ENCODE measurements around the gene DTX1. TPM values are rescaled to one million over a fixed set of nuclear protein-coding genes. Genes with fewer than 3 reads are reported as not detected.

Gene DTX1
- polyA plus RNA-seq, 1 experiment, result not detected

GRCh38 chr12:113094738-113095137 lies 38.2 kb downstream of the DTX1 start:
- Histone ChIP-seq H3K27me3 (ENCODE audit: control insufficient read depth, insufficient read depth, low read length) (no peaks in the 10 kb centered on the region; the same call in 1 of the 2 replicates), H3K36me3 (ENCODE audit: control insufficient read depth, insufficient read depth, low read length) (no peaks in the 10 kb centered on the region), H3K4me3 (ENCODE audit: low read depth, low read length) (no peak overlapping the region)
- POLR2A ChIA-PET, result no interaction called here
- DNase-seq (ENCODE audit: low read depth), result no peak
- TF ChIP-seq CTCF (IDR thresholded peaks at IDR 0.05; ENCODE audit: insufficient read depth, low read depth, low read length), result no peak
- CTCF ChIA-PET, result interaction anchor here (1.8 kb wide), 1 partner anchor 46 kb away, joined by 5 read pairs; no protein-coding TSS in a partner anchor

GRCh38 chr12:113095405-113095804 lies 38.9 kb downstream of the DTX1 start:
- no peak for TF ChIP-seq CTCF (IDR thresholded peaks at IDR 0.05; ENCODE audit: insufficient read depth, low read depth, low read length)
- POLR2A ChIA-PET, result no interaction called here
- CTCF ChIA-PET, result interaction anchor here (1.8 kb wide), 1 partner anchor 47 kb away, joined by 5 read pairs; no protein-coding TSS in a partner anchor

GRCh38 chr12:113096675-113097461 lies 40.3 kb downstream of the DTX1 start:
- Histone ChIP-seq H3K4me3 (ENCODE audit: low read depth, low read length) (no peak overlapping the region), H3K36me3 (ENCODE audit: control insufficient read depth, insufficient read depth, low read length) (no peaks in the 10 kb centered on the region), H3K27me3 (ENCODE audit: control insufficient read depth, insufficient read depth, low read length) (no peaks in the 10 kb centered on the region; the same call in 1 of the 2 replicates)
- CTCF ChIA-PET, result interaction anchor here (2.0 kb wide), 1 partner anchor 13 kb away, joined by 5 read pairs; no protein-coding TSS in a partner anchor
- TF ChIP-seq CTCF (IDR thresholded peaks at IDR 0.05; ENCODE audit: insufficient read depth, low read depth, low read length), result no peak
- no peak for DNase-seq (ENCODE audit: low read depth)
- POLR2A ChIA-PET, result no interaction called here

More at GRCh38 chr12:113095405-113095804, 38.9 kb downstream of the DTX1 start:
- Histone ChIP-seq H3K4me3 (ENCODE audit: low read depth, low read length) (no peak overlapping the region), H3K27me3 (ENCODE audit: control insufficient read depth, insufficient read depth, low read length) (no peaks in the 10 kb centered on the region; the same call in 1 of the 2 replicates), H3K36me3 (ENCODE audit: control insufficient read depth, insufficient read depth, low read length) (no peaks in the 10 kb centered on the region)
- DNase-seq (ENCODE audit: low read depth), result no peak

- Histone ChIP-seq H3K36me3 (ENCODE audit: control insufficient read depth, insufficient read depth, low read length) (no peaks in the 10 kb centered on the region), H3K27me3 (ENCODE audit: control insufficient read depth, insufficient read depth, low read length) (no peaks in the 10 kb centered on the region; the same call in 1 of the 2 replicates), H3K4me3 (ENCODE audit: low read depth, low read length) (no peak overlapping the region)
- TF ChIP-seq CTCF (IDR thresholded peaks at IDR 0.05; ENCODE audit: insufficient read depth, low read depth, low read length), result no peak
- POLR2A ChIA-PET, result no interaction called here
- DNase-seq (ENCODE audit: low read depth), result no peak
- CTCF ChIA-PET, result interaction anchor here (0.7 to 2.0 kb wide), 13 partner anchors 9 to 138 kb away, joined by 3 to 6 read pairs (median 3); no protein-coding TSS in a partner anchor
These were observed 41.3 kb downstream of the DTX1 start for GRCh38 chr12:113097716-113098440.

Data from BJ (cell line).